ENCODE results near the gene ZNF516. TPM values are rescaled to one million over a fixed set of nuclear protein-coding genes. Genes with fewer than 3 reads are reported as not detected.

ZNF516 gene
- total RNA-seq, 3 donors from 2014 or later (not counting 1 experiment from before 2014, with no cell fraction given): 49.1 to 60.0 (median 52.4) TPM

DNA sequence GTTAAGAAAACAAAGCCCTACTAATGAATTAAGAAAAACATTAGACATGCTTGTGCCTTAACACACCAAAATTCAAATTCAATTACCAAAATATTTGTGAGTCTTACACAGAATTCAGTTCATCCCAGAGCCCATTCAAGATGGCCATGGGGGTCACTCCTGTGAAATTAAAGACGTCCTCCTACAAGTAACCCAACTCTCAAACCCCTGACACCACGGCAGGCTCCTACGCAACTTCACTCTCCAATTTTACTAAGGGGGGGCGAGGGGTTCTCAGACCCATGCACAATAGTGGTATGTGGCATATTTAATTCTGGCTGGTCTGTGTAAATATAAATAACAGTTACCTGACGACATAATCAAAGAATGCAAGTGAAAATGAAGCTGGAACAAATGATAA, 5.0 kb downstream of the ZNF516 start:
- intact Hi-C loops (cut with micrococcal nuclease): loop anchor here (5.0 kb wide), 1 partner anchor 1993 kb away; the partner anchor contains the start of gene CNDP2
- H3K4me3 ChIP-seq (ENCODE audit: low read length): no peak overlapping the region
- Mint-ChIP-seq H3K4me3 (peak overlapping the region; percentile 96), H3K27me3 (ENCODE audit: low read depth in 2 of 2) (no peaks in the 10 kb centered on the region), H3K4me1 (peaks cover 54 to 67% of the 10 kb centered on the region in 2 donors), H3K9me3 (no peaks in the 10 kb centered on the region), H3K36me3 (no peaks in the 10 kb centered on the region), H3K27ac (peak overlapping the region; percentile 90 to 98)
- no peak for DNase-seq
- WGBS (ENCODE audit: insufficient coverage): 71% methylated on average over 1 of the region's 5 CpGs
- peaks cover 31% of the 10 kb centered on the region for H3K4me1 ChIP-seq (ENCODE audit: control insufficient read depth, insufficient read depth, low read length)
- no peak for ATAC-seq
- H3K9me3 ChIP-seq (ENCODE audit: control insufficient read depth, insufficient read depth, low read length): no peaks in the 10 kb centered on the region
- no peaks in the 10 kb centered on the region for H3K36me3 ChIP-seq (ENCODE audit: control insufficient read depth, insufficient read depth, low read length)
- peaks cover 2% of the 10 kb centered on the region for H3K27me3 ChIP-seq (ENCODE audit: control insufficient read depth, insufficient read depth, low read length)
- TF ChIP-seq, protein P1, sequence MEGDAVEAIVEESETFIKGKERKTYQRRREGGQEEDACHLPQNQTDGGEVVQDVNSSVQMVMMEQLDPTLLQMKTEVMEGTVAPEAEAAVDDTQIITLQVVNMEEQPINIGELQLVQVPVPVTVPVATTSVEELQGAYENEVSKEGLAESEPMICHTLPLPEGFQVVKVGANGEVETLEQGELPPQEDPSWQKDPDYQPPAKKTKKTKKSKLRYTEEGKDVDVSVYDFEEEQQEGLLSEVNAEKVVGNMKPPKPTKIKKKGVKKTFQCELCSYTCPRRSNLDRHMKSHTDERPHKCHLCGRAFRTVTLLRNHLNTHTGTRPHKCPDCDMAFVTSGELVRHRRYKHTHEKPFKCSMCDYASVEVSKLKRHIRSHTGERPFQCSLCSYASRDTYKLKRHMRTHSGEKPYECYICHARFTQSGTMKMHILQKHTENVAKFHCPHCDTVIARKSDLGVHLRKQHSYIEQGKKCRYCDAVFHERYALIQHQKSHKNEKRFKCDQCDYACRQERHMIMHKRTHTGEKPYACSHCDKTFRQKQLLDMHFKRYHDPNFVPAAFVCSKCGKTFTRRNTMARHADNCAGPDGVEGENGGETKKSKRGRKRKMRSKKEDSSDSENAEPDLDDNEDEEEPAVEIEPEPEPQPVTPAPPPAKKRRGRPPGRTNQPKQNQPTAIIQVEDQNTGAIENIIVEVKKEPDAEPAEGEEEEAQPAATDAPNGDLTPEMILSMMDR (IDR thresholded peaks at IDR 0.05): no peak
- no peak overlapping the region for H3K27ac ChIP-seq (ENCODE audit: low read length)

DNA sequence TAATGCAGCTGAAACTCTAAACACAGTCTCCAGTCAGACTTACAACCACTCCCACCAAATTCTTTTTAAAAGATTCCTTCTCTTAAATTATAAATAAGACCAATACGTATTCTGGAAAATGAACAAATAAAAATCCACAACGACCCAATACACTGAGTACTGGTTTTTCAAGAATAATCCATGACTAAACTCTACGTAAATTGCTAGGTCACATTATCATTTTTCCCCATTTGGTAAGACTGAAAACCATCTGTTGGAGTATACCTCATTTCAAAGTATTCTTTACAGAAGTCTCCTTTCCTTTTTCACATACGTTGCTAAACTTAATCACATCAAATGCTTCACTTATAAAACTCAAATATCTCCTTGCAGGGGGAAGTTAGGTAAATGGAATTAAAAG, 6.0 kb downstream of the ZNF516 start:
- no peak overlapping the region for H3K27ac ChIP-seq (ENCODE audit: low read length)
- TF ChIP-seq, protein P1 (IDR thresholded peaks at IDR 0.05): no peak
- no peak overlapping the region for H3K4me3 ChIP-seq (ENCODE audit: low read length)
- 91% methylated on average over 3 of the region's 4 CpGs for WGBS (ENCODE audit: insufficient coverage)
- H3K9me3 Mint-ChIP-seq: no peaks in the 10 kb centered on the region
- no peaks in the 10 kb centered on the region for H3K36me3 ChIP-seq (ENCODE audit: control insufficient read depth, insufficient read depth, low read length)
- H3K4me1 Mint-ChIP-seq: peaks cover 63 to 70% of the 10 kb centered on the region in 2 donors
- no peaks in the 10 kb centered on the region for H3K27me3 Mint-ChIP-seq (ENCODE audit: low read depth in 2 of 2)
- H3K4me3 Mint-ChIP-seq: no peak overlapping the region
- no peak for DNase-seq
- no peak for ATAC-seq
- peak overlapping the region in 1 of 2 donors; percentile 90 for H3K27ac Mint-ChIP-seq
- no peaks in the 10 kb centered on the region for H3K36me3 Mint-ChIP-seq
- no peaks in the 10 kb centered on the region for H3K9me3 ChIP-seq (ENCODE audit: control insufficient read depth, insufficient read depth, low read length)
- H3K4me1 ChIP-seq (ENCODE audit: control insufficient read depth, insufficient read depth, low read length): peaks cover 24% of the 10 kb centered on the region
- intact Hi-C loops (cut with micrococcal nuclease): no loop called here
- H3K27me3 ChIP-seq (ENCODE audit: control insufficient read depth, insufficient read depth, low read length): peaks cover 2% of the 10 kb centered on the region

DNA sequence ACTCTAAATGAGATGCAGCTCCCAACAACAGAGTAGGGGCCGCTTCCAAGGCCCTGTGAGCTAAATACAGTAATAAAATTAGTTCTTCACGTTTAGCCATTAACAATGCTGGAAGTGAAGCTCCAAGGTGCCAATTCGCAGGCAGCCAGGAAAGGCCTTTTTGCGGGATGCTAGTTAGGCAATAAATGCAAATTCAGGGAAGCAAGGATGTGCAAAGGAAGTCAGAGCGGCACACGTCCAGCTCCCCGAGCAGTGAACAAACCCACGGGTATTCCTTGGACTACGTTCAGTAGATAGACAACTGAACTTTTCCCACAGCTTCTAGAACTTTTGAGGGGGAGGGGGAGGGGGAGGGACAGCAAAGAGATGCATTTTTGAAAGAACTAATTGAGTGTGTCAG, 6.9 kb downstream of the ZNF516 start:
- TF ChIP-seq, protein P1 (IDR thresholded peaks at IDR 0.05): no peak
- H3K27me3 Mint-ChIP-seq (ENCODE audit: low read depth in 2 of 2): no peaks in the 10 kb centered on the region
- H3K36me3 Mint-ChIP-seq: no peaks in the 10 kb centered on the region
- Histone ChIP-seq H3K27me3 (ENCODE audit: control insufficient read depth, insufficient read depth, low read length) (no peaks in the 10 kb centered on the region), H3K9me3 (ENCODE audit: control insufficient read depth, insufficient read depth, low read length) (no peaks in the 10 kb centered on the region), H3K36me3 (ENCODE audit: control insufficient read depth, insufficient read depth, low read length) (no peaks in the 10 kb centered on the region), H3K4me3 (ENCODE audit: low read length) (no peak overlapping the region), H3K27ac (ENCODE audit: low read length) (no peak overlapping the region), H3K4me1 (ENCODE audit: control insufficient read depth, insufficient read depth, low read length) (peaks cover 19% of the 10 kb centered on the region)
- peak overlapping the region; percentile 22 for H3K4me3 Mint-ChIP-seq
- H3K27ac Mint-ChIP-seq: no peak overlapping the region
- H3K4me1 Mint-ChIP-seq: peaks cover 55 to 64% of the 10 kb centered on the region in 2 donors
- no peaks in the 10 kb centered on the region for H3K9me3 Mint-ChIP-seq
- DNase-seq (no peak), ATAC-seq (no peak)
- WGBS (ENCODE audit: insufficient coverage): 90% methylated on average over 9 of the region's 9 CpGs
- intact Hi-C loops (cut with micrococcal nuclease): no loop called here

DNA sequence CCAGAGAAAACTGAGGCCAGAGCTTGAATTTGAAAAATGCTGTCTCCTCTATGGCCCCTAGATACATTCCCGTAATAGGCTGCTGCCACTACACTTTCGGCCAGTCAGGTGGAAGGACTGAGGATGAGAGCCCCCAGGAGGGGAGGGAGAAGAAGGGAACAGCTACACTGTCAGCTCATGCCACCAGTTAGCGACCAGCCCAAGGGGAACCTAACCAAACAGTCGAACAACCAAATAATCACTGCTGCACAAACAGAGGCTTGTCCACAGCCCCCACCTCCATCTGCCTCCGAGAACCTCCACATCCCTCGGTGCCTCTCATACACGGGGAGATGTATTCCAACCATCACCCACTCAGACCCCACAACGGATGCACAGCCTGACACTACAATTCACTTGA, 7.3 kb downstream of the ZNF516 start:
- TF ChIP-seq, protein P1 (IDR thresholded peaks at IDR 0.05): no peak
- Histone ChIP-seq H3K4me3 (ENCODE audit: low read length) (no peak overlapping the region), H3K27me3 (ENCODE audit: control insufficient read depth, insufficient read depth, low read length) (no peaks in the 10 kb centered on the region), H3K9me3 (ENCODE audit: control insufficient read depth, insufficient read depth, low read length) (no peaks in the 10 kb centered on the region), H3K36me3 (ENCODE audit: control insufficient read depth, insufficient read depth, low read length) (no peaks in the 10 kb centered on the region), H3K4me1 (ENCODE audit: control insufficient read depth, insufficient read depth, low read length) (peaks cover 19% of the 10 kb centered on the region), H3K27ac (ENCODE audit: low read length) (no peak overlapping the region)
- WGBS (ENCODE audit: insufficient coverage): 88% methylated on average over 8 of the region's 8 CpGs
- no peaks in the 10 kb centered on the region for H3K9me3 Mint-ChIP-seq
- intact Hi-C loops (cut with micrococcal nuclease): no loop called here
- H3K27me3 Mint-ChIP-seq (ENCODE audit: low read depth in 2 of 2): no peaks in the 10 kb centered on the region
- peaks cover 51 to 62% of the 10 kb centered on the region in 2 donors for H3K4me1 Mint-ChIP-seq
- no peak overlapping the region for H3K27ac Mint-ChIP-seq
- ATAC-seq: no peak
- peak overlapping the region; percentile 22 for H3K4me3 Mint-ChIP-seq
- no peak for DNase-seq
- no peaks in the 10 kb centered on the region for H3K36me3 Mint-ChIP-seq
